Ascending aorta (tissue), 2 donors: ENCODE data around the gene KRT23. TPM values are rescaled to one million over a fixed set of nuclear protein-coding genes. Genes with fewer than 3 reads are reported as not detected.

Source experiments
- DNase-seq, 2 donors: peaks; one replicate each; pipeline ENCODE4 v3.0.0-alpha.2; 2019; ENCODE audit warnings: low spot score in 2 of 2
- H3K27ac ChIP-seq, 2 donors: fragments of 200-600 bp; sonication (generic); one replicate each; pipeline ENCODE4 v1.5.1; 2016 to 2017; ENCODE audit warnings: mild to moderate bottlenecking in 1 of 2
- H3K27me3 ChIP-seq: fragments of 200-600 bp; sonication (generic); one replicate; pipeline ENCODE4 v1.5.1; 2017
- H3K36me3 ChIP-seq, 2 donors: fragments of 200-600 bp; sonication (generic); one replicate each; pipeline ENCODE4 v1.5.1; 2016
- H3K4me1 ChIP-seq, 2 donors: fragments of 200-600 bp; sonication (generic); one replicate each; pipeline ENCODE4 v1.5.1; 2016 to 2017; ENCODE audit warnings: mild to moderate bottlenecking in 1 of 2
- H3K4me3 ChIP-seq, 2 donors: fragments of 200-600 bp; sonication (generic); one replicate each; pipeline ENCODE4 v1.5.1; 2016 to 2017; ENCODE audit warnings: mild to moderate bottlenecking in 1 of 2
- H3K9me3 ChIP-seq, 2 donors: fragments of 200-600 bp; sonication (generic); one replicate each; pipeline ENCODE4 v1.5.1; 2016
- CTCF ChIP-seq, 3 experiments: fragments of 200-600 bp in 2 of 3; fragments of 450-650 bp in 1 of 3; sonication (generic) in 2 of 3; IDR thresholded peaks; one replicate each; pipeline ENCODE4 v1.5.1; 2016 to 2019; ENCODE audit warnings: antibody characterized with exemption in 3 of 3, mild to moderate bottlenecking in 1 of 3, moderate library complexity in 1 of 3
- intact Hi-C: fragments of 100-400 bp; cut with DNase I; formaldehyde crosslinking; loops from one replicate; pipeline ENCODE4 v1.15.1; 2023
- total RNA-seq: library from RNA; depleted of rRNA; stranded (reverse); fragments of >200 nt; gene quantifications from one replicate; pipeline ENCODE4 v1.1.0, GENCODE V29; 2016

KRT23 gene
- total RNA-seq, 1 donor from 2014 or later = not detected

- intact Hi-C loops = no loop called here
- no peak for TF ChIP-seq CTCF (IDR thresholded peaks at IDR 0.05)
Measured at GRCh38 chr17:40916366-40916765, 21.1 kb downstream of the KRT23 start.

GRCh38 chr17:40915721-40916256 lies 21.7 kb downstream of the KRT23 start:
- Histone ChIP-seq H3K4me3 (no peak overlapping the region), H3K27me3 (no peaks in the 10 kb centered on the region), H3K36me3 (no peaks in the 10 kb centered on the region), H3K27ac (no peak overlapping the region), H3K9me3 (no peaks in the 10 kb centered on the region), H3K4me1 (peaks cover 0 to 2% of the 10 kb centered on the region in 2 donors)
- intact Hi-C loops = no loop called here
- no peak for DNase-seq
- no peak for TF ChIP-seq CTCF (IDR thresholded peaks at IDR 0.05)

More at GRCh38 chr17:40916366-40916765, 21.1 kb downstream of the KRT23 start:
- no peak for DNase-seq
- Histone ChIP-seq H3K4me1 (no peaks in the 10 kb centered on the region), H3K4me3 (no peak overlapping the region), H3K9me3 (no peaks in the 10 kb centered on the region), H3K27me3 (no peaks in the 10 kb centered on the region), H3K27ac (no peak overlapping the region), H3K36me3 (no peaks in the 10 kb centered on the region)

GRCh38 chr17:40915199-40915661 lies 22.2 kb downstream of the KRT23 start:
- Histone ChIP-seq H3K4me3 (no peak overlapping the region), H3K36me3 (no peaks in the 10 kb centered on the region), H3K27me3 (no peaks in the 10 kb centered on the region), H3K27ac (no peak overlapping the region), H3K4me1 (peaks cover under 1 to 7% of the 10 kb centered on the region in 2 donors), H3K9me3 (no peaks in the 10 kb centered on the region)
- no peak for TF ChIP-seq CTCF (IDR thresholded peaks at IDR 0.05)
- no peak for DNase-seq
- intact Hi-C loops = no loop called here

- no peak overlapping the region for H3K27ac ChIP-seq
- intact Hi-C loops = loop anchor here (5.0 kb wide), 1 partner anchor 408 kb away; no protein-coding TSS in a partner anchor
- no peaks in the 10 kb centered on the region for H3K27me3 ChIP-seq
- TF ChIP-seq CTCF (IDR thresholded peaks at IDR 0.05) = no peak
- no peaks in the 10 kb centered on the region for H3K36me3 ChIP-seq
- H3K4me1 ChIP-seq = peaks cover 8 to 16% of the 10 kb centered on the region in 2 donors
- H3K4me3 ChIP-seq = no peak overlapping the region
- no peaks in the 10 kb centered on the region for H3K9me3 ChIP-seq
- DNase-seq = no peak
Measured at GRCh38 chr17:40914075-40914855, 23.2 kb downstream of the KRT23 start.

GRCh38 chr17:40912486-40913210 lies 24.8 kb downstream of the KRT23 start:
- no peak overlapping the region for H3K4me3 ChIP-seq
- no peak for DNase-seq
- intact Hi-C loops = loop anchor here (5.0 kb wide), 1 partner anchor 410 kb away; no protein-coding TSS in a partner anchor
- peaks cover 11 to 16% of the 10 kb centered on the region in 2 donors for H3K4me1 ChIP-seq
- TF ChIP-seq CTCF (IDR thresholded peaks at IDR 0.05) = no peak
- no peaks in the 10 kb centered on the region for H3K9me3 ChIP-seq
- H3K36me3 ChIP-seq = no peaks in the 10 kb centered on the region
- no peak overlapping the region for H3K27ac ChIP-seq
- H3K27me3 ChIP-seq = no peaks in the 10 kb centered on the region
